ENCODE data around the gene LRMDA. TPM values are rescaled to one million over a fixed set of nuclear protein-coding genes. Genes with fewer than 3 reads are reported as not detected.

The LRMDA gene
- total and polyA plus RNA-seq, 4 experiments from 2014 or later: not detected

DNA sequence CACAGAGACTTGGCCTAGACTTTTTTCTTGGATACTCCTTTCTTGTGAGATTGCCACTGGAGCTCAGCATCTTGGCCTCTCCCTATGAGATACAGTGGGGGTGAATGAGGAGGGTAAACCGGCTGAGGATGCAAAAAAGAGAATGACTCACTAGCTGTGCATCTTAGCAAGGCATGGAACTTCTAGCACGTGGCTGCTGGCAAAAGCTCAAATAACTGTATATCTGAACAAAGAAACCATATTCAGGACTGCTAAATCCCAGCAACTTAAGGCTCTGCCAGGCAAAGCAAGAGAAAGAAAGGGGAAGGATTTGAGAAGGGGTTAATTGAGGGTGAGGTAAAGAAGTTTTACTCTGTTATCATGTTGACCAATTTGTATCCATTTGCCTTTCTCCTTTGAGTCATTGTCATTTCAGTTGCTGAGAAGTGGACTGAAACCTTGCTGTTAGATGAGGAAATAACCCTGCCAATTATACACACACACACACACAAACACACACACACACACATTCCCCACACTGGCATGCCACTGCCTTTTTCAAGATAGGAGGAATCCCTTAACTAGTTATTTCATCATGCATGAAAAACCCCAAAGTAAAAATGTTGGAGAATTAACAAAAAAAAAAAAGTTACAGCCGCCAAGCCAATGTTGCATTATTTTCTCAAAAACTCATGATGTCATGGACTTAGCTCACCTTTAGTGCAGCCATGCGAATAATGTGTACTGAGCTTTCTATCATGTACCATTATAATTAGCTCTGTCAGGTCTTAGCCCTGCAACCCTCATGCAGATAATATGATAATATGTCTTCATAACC, 997.3 kb downstream of the LRMDA start:
- Mint-ChIP-seq H3K36me3 (no peaks in the 10 kb centered on the region), H3K27me3 (no peaks in the 10 kb centered on the region), H3K27ac (no peak overlapping the region), H3K4me3 (no peak overlapping the region), H3K9me3 (peaks cover 0 to 10% (median 6%) of the 10 kb centered on the region in 8 donors), H3K4me1 (no peaks in the 10 kb centered on the region)
- POLR2A ChIA-PET (ENCODE audit: partially characterized antibody): no interaction called here
- CTCF ChIA-PET (ENCODE audit: partially characterized antibody): no interaction called here
- Histone ChIP-seq H3K27me3 (ENCODE audit: insufficient read depth, low read length) (no peaks in the 10 kb centered on the region), H3K27ac (ENCODE audit: low read depth, low read length) (no peak overlapping the region), H3K4me1 (ENCODE audit: insufficient read depth, low read length) (no peaks in the 10 kb centered on the region), H3K9me3 (ENCODE audit: control insufficient read depth in 1 of 2, low read length in 2 of 2) (no peaks in the 10 kb centered on the region), H3K4me3 (ENCODE audit: low read length in 2 of 2) (no peak overlapping the region), H3K36me3 (ENCODE audit: insufficient read depth, low read length) (no peaks in the 10 kb centered on the region)
- no peak for DNase-seq
- intact Hi-C loops (cut with micrococcal nuclease): no loop called here

DNA sequence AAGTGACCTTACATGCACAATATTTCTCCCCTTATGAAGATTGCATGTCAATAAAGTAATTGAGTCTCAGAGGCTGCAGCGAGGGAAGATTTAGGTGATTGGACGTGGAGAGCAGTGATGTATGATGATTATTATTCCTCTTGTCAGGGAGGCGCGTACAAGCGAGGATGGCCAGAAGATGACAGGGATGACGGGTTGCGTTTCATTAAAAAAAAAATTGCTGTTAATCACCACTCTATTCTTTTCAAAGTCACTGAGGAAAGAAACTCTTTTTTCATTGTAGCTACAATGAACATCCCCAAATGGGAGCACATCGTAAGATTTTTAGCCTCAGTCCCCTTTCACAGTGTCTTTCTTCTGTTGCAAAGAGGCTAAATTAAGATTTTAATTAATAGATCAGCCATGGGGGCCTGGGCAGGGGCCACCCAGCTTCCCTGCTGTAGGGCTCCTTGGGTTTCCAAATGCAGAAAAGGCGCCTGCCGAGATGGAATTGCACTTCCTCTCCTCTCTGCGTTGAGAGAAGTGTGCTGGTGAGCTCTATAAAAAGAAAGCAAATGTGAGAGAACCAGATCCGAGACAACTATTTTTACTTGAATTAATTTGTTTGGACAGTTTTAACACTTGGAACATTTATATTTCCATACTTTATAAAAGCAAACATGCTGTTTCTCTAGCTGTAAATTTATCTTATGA, 998.1 kb downstream of the LRMDA start:
- no peaks in the 10 kb centered on the region for H3K27me3 Mint-ChIP-seq
- peaks cover 0 to 8% (median 6%) of the 10 kb centered on the region in 8 donors for H3K9me3 Mint-ChIP-seq
- H3K27ac Mint-ChIP-seq: no peak overlapping the region
- H3K9me3 ChIP-seq (ENCODE audit: control insufficient read depth in 1 of 2, low read length in 2 of 2): no peaks in the 10 kb centered on the region
- POLR2A ChIA-PET (ENCODE audit: partially characterized antibody): no interaction called here
- DNase-seq: no peak
- no peaks in the 10 kb centered on the region for H3K36me3 ChIP-seq (ENCODE audit: insufficient read depth, low read length)
- H3K27ac ChIP-seq (ENCODE audit: low read depth, low read length): no peak overlapping the region
- intact Hi-C loops (cut with micrococcal nuclease): no loop called here
- no peaks in the 10 kb centered on the region for H3K27me3 ChIP-seq (ENCODE audit: insufficient read depth, low read length)
- H3K4me1 Mint-ChIP-seq: no peaks in the 10 kb centered on the region
- CTCF ChIA-PET (ENCODE audit: partially characterized antibody): no interaction called here
- no peak overlapping the region for H3K4me3 ChIP-seq (ENCODE audit: low read length in 2 of 2)
- no peak overlapping the region for H3K4me3 Mint-ChIP-seq
- H3K4me1 ChIP-seq (ENCODE audit: insufficient read depth, low read length): no peaks in the 10 kb centered on the region
- H3K36me3 Mint-ChIP-seq: no peaks in the 10 kb centered on the region

- no peaks in the 10 kb centered on the region for H3K36me3 Mint-ChIP-seq
- Histone ChIP-seq H3K4me1 (ENCODE audit: insufficient read depth, low read length) (no peaks in the 10 kb centered on the region), H3K27me3 (ENCODE audit: insufficient read depth, low read length) (no peaks in the 10 kb centered on the region), H3K9me3 (ENCODE audit: control insufficient read depth in 1 of 2, low read length in 2 of 2) (no peaks in the 10 kb centered on the region), H3K36me3 (ENCODE audit: insufficient read depth, low read length) (no peaks in the 10 kb centered on the region), H3K27ac (ENCODE audit: low read depth, low read length) (no peak overlapping the region), H3K4me3 (ENCODE audit: low read length in 2 of 2) (no peak overlapping the region)
- intact Hi-C loops (cut with micrococcal nuclease): no loop called here
- H3K27me3 Mint-ChIP-seq: no peaks in the 10 kb centered on the region
- no peak for DNase-seq
- peaks cover 0 to 7% (median 5%) of the 10 kb centered on the region in 8 donors for H3K9me3 Mint-ChIP-seq
- ChIA-PET POLR2A (ENCODE audit: partially characterized antibody) (no interaction called here), CTCF (ENCODE audit: partially characterized antibody) (no interaction called here)
- H3K4me3 Mint-ChIP-seq: no peak overlapping the region
- no peak overlapping the region for H3K27ac Mint-ChIP-seq
- H3K4me1 Mint-ChIP-seq: no peaks in the 10 kb centered on the region
These were observed 998.7 kb downstream of the LRMDA start for GRCh38 chr10:76430061-76430645.

DNA sequence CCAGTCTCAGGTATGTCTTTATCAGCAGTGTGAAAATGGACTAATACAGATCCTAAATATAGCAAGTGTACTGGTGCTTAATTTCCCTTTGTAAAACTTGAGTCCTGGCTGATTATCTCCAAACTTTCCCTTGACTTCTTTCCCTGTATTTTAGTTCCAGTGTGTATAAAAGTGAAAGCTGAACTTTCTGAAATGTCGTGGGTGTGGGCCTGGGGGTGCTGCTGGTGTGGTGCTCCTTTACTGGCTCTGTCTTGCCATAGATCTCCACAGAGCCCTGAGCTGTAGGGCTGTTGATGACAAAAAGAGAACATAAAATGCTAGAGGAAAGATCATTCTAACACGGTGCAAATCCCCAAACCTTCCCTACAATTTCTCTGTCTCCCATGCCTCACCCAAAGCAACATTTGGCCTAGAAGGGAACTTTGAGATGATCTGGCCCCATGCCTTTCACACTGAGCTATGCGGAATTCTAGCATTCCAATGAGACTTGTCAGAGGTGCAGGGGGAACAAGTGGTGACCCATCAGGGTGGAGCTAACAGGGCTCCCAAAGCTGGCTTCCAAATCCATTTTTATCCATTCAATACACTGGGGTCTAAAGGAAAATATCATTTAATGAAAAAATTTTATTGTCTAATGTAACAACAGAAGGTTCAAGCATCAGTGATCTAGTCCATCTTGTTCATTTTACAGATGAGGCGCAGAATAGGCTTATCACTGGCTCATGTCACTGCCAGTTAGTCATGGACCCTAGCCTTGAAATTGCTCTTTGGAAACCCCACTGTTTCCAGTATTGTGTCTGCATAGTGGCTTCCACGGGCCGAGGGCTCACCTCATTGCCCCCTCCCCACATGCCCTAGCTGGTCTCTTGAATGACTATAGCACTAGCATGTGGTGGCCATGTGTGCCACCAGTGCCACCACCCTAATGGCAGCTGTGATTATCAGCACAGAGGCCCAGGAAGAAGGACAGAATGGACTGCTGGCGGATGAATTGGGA, 1000.9 kb downstream of the LRMDA start:
- intact Hi-C loops (cut with micrococcal nuclease): no loop called here
- DNase-seq: no peak
- H3K27me3 Mint-ChIP-seq: no peaks in the 10 kb centered on the region
- no peaks in the 10 kb centered on the region for H3K36me3 Mint-ChIP-seq
- H3K4me1 ChIP-seq (ENCODE audit: insufficient read depth, low read length): no peaks in the 10 kb centered on the region
- no peaks in the 10 kb centered on the region for H3K36me3 ChIP-seq (ENCODE audit: insufficient read depth, low read length)
- no peaks in the 10 kb centered on the region for H3K9me3 ChIP-seq (ENCODE audit: control insufficient read depth in 1 of 2, low read length in 2 of 2)
- H3K27ac Mint-ChIP-seq: no peak overlapping the region
- no peak overlapping the region for H3K27ac ChIP-seq (ENCODE audit: low read depth, low read length)
- H3K9me3 Mint-ChIP-seq: peaks cover 0 to 9% (median 4%) of the 10 kb centered on the region in 8 donors
- ChIA-PET POLR2A (ENCODE audit: partially characterized antibody) (no interaction called here), CTCF (ENCODE audit: partially characterized antibody) (no interaction called here)
- H3K27me3 ChIP-seq (ENCODE audit: insufficient read depth, low read length): no peaks in the 10 kb centered on the region
- no peak overlapping the region for H3K4me3 Mint-ChIP-seq
- no peak overlapping the region for H3K4me3 ChIP-seq (ENCODE audit: low read length in 2 of 2)
- H3K4me1 Mint-ChIP-seq: no peaks in the 10 kb centered on the region

- no peak for DNase-seq
- ChIA-PET CTCF (ENCODE audit: partially characterized antibody) (no interaction called here), POLR2A (ENCODE audit: partially characterized antibody) (no interaction called here)
- Mint-ChIP-seq H3K9me3 (peaks cover 0 to 9% (median 0%) of the 10 kb centered on the region in 8 donors), H3K36me3 (no peaks in the 10 kb centered on the region), H3K4me1 (no peaks in the 10 kb centered on the region), H3K27ac (no peak overlapping the region), H3K27me3 (no peaks in the 10 kb centered on the region), H3K4me3 (no peak overlapping the region)
- no peak overlapping the region for H3K27ac ChIP-seq (ENCODE audit: low read depth, low read length)
- no peaks in the 10 kb centered on the region for H3K36me3 ChIP-seq (ENCODE audit: insufficient read depth, low read length)
- intact Hi-C loops (cut with micrococcal nuclease): no loop called here
- H3K4me3 ChIP-seq (ENCODE audit: low read length in 2 of 2): no peak overlapping the region
- H3K9me3 ChIP-seq (ENCODE audit: control insufficient read depth in 1 of 2, low read length in 2 of 2): no peaks in the 10 kb centered on the region
- H3K4me1 ChIP-seq (ENCODE audit: insufficient read depth, low read length): no peaks in the 10 kb centered on the region
- H3K27me3 ChIP-seq (ENCODE audit: insufficient read depth, low read length): no peaks in the 10 kb centered on the region
These were observed 1002.0 kb downstream of the LRMDA start for GRCh38 chr10:76433161-76434005.

DNA sequence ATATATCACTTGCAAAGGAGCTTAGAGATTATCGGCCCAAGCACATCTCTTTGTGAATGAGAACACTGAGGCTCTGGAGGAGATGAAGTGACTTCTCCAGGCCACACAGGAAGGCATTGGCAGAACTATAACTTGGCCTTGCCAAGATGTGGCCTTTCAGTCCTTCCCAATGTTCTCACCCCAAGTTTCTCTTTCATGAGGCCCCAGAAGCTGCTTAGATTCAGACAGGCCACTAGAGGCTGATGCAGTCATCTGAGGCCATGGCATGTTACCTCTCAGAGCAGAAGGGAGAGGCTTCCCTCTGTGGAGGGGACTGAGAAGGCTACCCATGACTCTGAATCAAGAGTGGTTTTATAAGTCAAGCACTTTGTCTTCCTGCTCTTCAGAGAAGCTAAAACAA, 1003.7 kb downstream of the LRMDA start:
- H3K36me3 Mint-ChIP-seq: no peaks in the 10 kb centered on the region
- intact Hi-C loops (cut with micrococcal nuclease): no loop called here
- DNase-seq: no peak
- no peak overlapping the region for H3K27ac Mint-ChIP-seq
- Histone ChIP-seq H3K4me1 (ENCODE audit: insufficient read depth, low read length) (no peaks in the 10 kb centered on the region), H3K27ac (ENCODE audit: low read depth, low read length) (no peak overlapping the region), H3K36me3 (ENCODE audit: insufficient read depth, low read length) (no peaks in the 10 kb centered on the region), H3K27me3 (ENCODE audit: insufficient read depth, low read length) (no peaks in the 10 kb centered on the region), H3K9me3 (ENCODE audit: control insufficient read depth in 1 of 2, low read length in 2 of 2) (no peaks in the 10 kb centered on the region), H3K4me3 (ENCODE audit: low read length in 2 of 2) (no peak overlapping the region)
- peaks cover 0 to 5% (median 1%) of the 10 kb centered on the region in 8 donors for H3K9me3 Mint-ChIP-seq
- POLR2A ChIA-PET (ENCODE audit: partially characterized antibody): no interaction called here
- H3K4me3 Mint-ChIP-seq: no peak overlapping the region
- no peaks in the 10 kb centered on the region for H3K27me3 Mint-ChIP-seq
- CTCF ChIA-PET (ENCODE audit: partially characterized antibody): no interaction called here
- H3K4me1 Mint-ChIP-seq: no peaks in the 10 kb centered on the region
